Lower lobe of right lung (tissue), 2 donors: ENCODE data around the gene PRTFDC1. TPM values are rescaled to one million over a fixed set of nuclear protein-coding genes. Genes with fewer than 3 reads are reported as not detected.

Experiments
- ATAC-seq, 2 donors: fragments of 200-7000 bp; cut with Tn5 transposase; one replicate each; pipeline ENCODE4 v1.9.1; 2020 to 2022; ENCODE audit warnings: mild to moderate bottlenecking in 2 of 2, moderate library complexity in 2 of 2
- DNase-seq: peaks from one replicate; pipeline ENCODE4 v3.0.0-alpha.2; 2020
- H3K27ac ChIP-seq: fragments of 200-600 bp; one replicate; pipeline ENCODE4 v1.8.0; 2022
- H3K27me3 ChIP-seq: fragments of 200-600 bp; one replicate; pipeline ENCODE4 v1.8.0; 2022; ENCODE audit warnings: low read depth
- H3K36me3 ChIP-seq: fragments of 200-600 bp; one replicate; pipeline ENCODE4 v1.8.0; 2022; ENCODE audit warnings: mild to moderate bottlenecking
- H3K4me1 ChIP-seq: fragments of 200-600 bp; one replicate; pipeline ENCODE4 v1.8.0; 2022
- H3K4me3 ChIP-seq: fragments of 200-600 bp; one replicate; pipeline ENCODE4 v1.8.0; 2022; ENCODE audit warnings: mild to moderate bottlenecking
- H3K9me3 ChIP-seq: fragments of 200-600 bp; one replicate; pipeline ENCODE4 v1.8.0; 2022
- CTCF ChIP-seq: fragments of 200-600 bp; IDR thresholded peaks from one replicate; pipeline ENCODE4 v1.8.0; 2022; ENCODE audit warnings: antibody characterized with exemption, mild to moderate bottlenecking
- intact Hi-C: fragments of 100-400 bp; cut with DNase I; formaldehyde crosslinking; loops from one replicate; pipeline ENCODE4 v1.11.0; 2022
- total RNA-seq: library from RNA; stranded (reverse); fragmentation: NEBNext Ultra II Directional; extraction: Animal tissue kit (Norgen Biotek cat#: 25700); gene quantifications from one replicate; pipeline ENCODE4 v1.2.1, GENCODE V29; 2021
- donor health status: DM: no; HTN: yes; CAD: no; lungs with severe emphysema.

The PRTFDC1 gene
- total RNA-seq, 1 donor from 2014 or later = 3.8 TPM

DNA sequence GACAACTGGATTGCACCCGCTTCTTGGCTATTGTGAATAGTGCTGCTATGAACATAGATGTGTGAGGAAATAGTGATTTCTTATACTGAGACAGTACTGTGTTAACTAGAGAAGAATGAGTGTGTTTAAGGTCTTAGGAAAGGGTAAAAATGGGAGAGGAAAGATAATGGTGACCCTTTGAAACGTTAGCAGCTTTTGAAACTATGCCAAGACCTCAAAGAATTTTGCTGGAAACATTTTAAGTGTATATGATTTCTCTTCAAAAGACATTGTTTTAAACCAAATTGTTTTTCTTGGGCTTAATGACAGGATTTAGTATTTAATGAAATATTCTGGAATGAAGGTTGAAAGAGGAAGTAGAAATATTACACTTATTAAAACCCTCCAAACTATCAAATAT is 127.9 kb downstream of the PRTFDC1 start:
- DNase-seq (no peak), ATAC-seq (no peak)
- TF ChIP-seq CTCF = no peak
- intact Hi-C loops = no loop called here
- Histone ChIP-seq H3K36me3 (no peaks in the 10 kb centered on the region), H3K4me1 (no peaks in the 10 kb centered on the region), H3K9me3 (no peaks in the 10 kb centered on the region), H3K27ac (no peak overlapping the region), H3K4me3 (no peak overlapping the region), H3K27me3 (no peaks in the 10 kb centered on the region)

DNA sequence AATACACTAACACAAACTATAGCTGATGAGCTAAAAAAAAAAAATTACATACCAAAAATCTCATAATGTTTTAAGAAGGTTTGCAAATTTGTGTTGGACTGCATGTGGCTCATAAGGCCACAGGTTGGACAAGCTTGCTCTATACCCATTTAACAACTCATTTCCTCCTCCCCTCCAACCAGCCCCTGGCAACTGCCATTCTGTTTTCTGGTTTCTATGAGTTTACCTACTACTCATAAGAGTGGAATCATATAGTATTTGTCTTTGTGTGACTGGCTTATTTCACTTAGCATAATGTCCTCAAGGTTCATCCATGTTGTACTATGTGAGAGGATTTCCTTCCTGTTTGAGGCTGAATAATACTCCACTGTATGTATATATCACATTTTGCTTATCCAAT is 128.3 kb downstream of the PRTFDC1 start:
- ATAC-seq (no peak), DNase-seq (no peak)
- TF ChIP-seq CTCF = no peak
- H3K9me3 ChIP-seq = no peaks in the 10 kb centered on the region
- H3K27me3 ChIP-seq = no peaks in the 10 kb centered on the region
- no peak overlapping the region for H3K27ac ChIP-seq
- H3K4me3 ChIP-seq = no peak overlapping the region
- no peaks in the 10 kb centered on the region for H3K36me3 ChIP-seq
- intact Hi-C loops = no loop called here
- H3K4me1 ChIP-seq = no peaks in the 10 kb centered on the region

GRCh38 chr10:24822590-24822989 is 129.8 kb downstream of the PRTFDC1 start:
- H3K27ac ChIP-seq = no peak overlapping the region
- no peaks in the 10 kb centered on the region for H3K27me3 ChIP-seq
- no peaks in the 10 kb centered on the region for H3K4me1 ChIP-seq
- no peak overlapping the region for H3K4me3 ChIP-seq
- DNase-seq = no peak
- H3K9me3 ChIP-seq = no peaks in the 10 kb centered on the region
- intact Hi-C loops = no loop called here
- H3K36me3 ChIP-seq = no peaks in the 10 kb centered on the region
- no peak for TF ChIP-seq CTCF
- no peak for ATAC-seq

- Histone ChIP-seq H3K4me1 (no peaks in the 10 kb centered on the region), H3K9me3 (peaks cover 2% of the 10 kb centered on the region), H3K36me3 (no peaks in the 10 kb centered on the region), H3K4me3 (no peak overlapping the region), H3K27me3 (no peaks in the 10 kb centered on the region), H3K27ac (no peak overlapping the region)
- DNase-seq = no peak
- intact Hi-C loops = no loop called here
- ATAC-seq = no peak
- TF ChIP-seq CTCF = no peak
Measured at GRCh38 chr10:24821986-24822385, 130.4 kb downstream of the PRTFDC1 start.

DNA sequence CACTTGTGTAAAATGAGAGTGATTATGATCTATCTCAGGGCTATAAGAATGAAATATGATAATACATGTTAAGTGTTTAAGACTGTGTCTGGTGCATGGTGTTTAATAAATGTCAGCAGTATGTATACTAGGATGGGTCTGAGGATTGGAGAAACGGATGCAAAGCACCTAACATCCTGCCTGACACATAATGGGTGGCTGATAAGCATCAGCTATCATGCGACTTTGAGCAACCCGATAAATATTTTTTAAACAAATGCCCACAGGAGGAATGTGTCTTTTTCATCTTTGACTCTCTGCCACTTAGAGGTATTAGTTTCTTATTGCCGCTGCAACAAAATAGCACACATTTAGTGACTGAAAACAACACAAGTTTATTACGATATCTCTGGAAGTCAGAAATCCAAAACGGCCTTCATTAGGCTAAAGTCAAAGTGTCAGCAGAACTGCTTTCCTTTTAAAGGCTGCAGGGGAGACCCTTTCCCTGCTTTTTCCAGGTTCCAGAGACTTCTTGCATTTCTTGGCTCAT is 135.5 kb downstream of the PRTFDC1 start:
- ATAC-seq = no peak
- Histone ChIP-seq H3K9me3 (peaks cover 4% of the 10 kb centered on the region), H3K27ac (no peak overlapping the region), H3K27me3 (no peaks in the 10 kb centered on the region), H3K36me3 (no peaks in the 10 kb centered on the region), H3K4me1 (no peaks in the 10 kb centered on the region), H3K4me3 (no peak overlapping the region)
- no peak for TF ChIP-seq CTCF
- no peak for DNase-seq
- intact Hi-C loops = no loop called here
